Measurements from ENCODE around the gene AFAP1L2.
"Not testable (repeated sequence)": the region's sequence is repeated elsewhere in the genome, so short reads cannot be mapped to it uniquely, and the experiment has no call there.

AFAP1L2 gene

DNA sequence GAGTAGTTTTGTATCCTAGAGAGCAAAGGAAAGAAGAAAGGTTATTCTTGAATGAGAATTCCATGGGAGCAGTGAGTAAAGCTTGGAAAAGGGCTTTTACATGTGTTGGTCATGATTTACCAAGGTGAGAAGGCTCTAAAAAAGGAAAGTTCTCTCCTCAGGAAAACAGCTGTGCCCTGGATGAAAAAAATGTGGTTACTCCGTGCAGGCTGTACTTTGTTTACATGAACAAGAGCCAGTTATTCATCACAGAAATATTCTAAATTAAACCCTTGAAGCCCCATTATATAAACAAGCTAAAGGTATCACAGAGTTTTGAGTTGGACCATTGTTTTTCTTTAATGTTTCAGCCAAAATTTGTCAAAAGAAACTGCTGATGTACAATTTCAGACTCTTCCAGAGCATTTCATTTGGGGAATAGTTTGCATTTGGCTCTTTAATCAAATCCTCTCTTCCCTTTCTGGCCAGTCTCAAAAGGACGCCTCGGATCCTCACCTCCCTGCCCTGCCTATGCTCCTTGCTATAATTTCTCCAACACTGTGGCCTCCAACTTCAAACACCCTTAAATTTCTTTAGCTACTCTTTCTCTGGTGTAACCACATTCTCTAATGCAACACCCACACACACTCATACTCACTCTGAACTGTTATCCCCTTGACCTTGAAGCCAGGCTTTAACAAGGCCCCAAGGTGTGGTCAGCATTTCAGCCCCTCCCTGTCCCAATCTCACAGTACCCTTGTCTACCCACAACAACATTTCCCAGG, 47.4 kb downstream of the AFAP1L2 start:
- DNase-seq: no peak

DNA sequence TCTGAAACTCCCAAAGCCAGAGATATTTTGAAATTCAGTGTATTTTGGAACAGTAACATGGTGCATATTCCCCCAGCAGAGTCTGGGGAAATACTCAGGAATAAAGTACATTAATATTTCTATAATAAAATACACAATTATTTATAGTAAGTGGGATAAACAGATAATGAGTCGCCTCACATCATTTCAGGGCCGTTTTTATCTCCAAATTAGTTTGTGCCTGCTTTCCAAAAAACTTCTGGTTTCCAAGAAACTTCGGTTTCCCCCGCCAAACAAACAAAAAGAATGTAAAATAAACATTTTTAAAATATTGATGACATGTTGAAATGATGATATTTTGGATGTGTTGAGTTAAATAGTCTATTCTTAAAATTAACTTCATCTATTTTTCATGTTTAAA, 48.2 kb downstream of the AFAP1L2 start:
- no peak for DNase-seq

DNA sequence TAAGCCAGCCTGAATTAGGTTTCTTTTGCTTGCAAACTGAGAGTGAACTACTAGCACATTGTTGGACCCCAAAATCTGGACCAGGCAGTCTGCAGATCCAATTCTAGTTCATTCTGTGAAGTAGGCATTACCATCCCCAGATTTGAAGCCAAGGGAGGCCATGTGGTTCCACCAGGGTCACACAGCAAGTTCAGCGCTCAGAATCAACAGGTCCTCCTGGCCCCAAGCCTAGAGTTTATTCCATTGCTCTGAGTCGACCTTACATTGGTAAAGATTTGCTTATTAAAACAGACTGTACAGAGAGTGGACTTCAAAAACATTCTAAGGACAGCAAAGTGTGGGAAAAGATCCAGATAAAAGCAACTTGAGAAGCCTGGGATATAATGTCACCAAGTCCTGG, 50.9 kb downstream of the AFAP1L2 start:
- DNase-seq: no peak

DNA sequence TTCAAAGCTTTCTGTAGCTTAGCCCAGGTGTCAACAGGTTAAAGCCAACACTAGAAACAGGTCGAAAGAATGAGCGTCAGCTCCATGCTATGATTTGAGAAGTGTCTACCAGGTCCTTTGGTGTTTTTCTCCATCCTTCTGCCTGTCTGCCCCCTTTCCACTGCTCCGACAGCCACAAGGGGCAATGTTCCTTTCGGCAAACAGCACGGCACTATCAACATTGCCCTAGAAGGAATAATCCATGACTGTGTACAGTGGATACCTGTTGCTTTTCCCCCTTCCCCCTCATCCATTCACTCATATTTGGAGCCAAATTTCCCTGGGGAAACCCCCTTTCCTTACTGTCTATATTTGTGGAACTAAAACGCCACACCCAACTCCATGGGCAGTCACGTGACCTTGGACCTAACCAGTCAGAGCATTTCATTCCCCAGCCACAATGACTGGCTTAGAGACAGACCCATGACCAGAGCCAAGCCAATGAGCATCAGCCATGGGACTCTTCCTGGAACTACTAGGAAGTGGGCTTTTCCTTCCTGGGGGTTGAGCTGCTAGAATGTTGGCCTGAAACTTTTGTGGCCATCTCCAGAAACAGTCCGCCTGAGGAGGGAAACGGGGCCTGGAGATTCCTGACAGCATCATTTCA, 51.5 kb downstream of the AFAP1L2 start:
- DNase-seq: no peak

DNA sequence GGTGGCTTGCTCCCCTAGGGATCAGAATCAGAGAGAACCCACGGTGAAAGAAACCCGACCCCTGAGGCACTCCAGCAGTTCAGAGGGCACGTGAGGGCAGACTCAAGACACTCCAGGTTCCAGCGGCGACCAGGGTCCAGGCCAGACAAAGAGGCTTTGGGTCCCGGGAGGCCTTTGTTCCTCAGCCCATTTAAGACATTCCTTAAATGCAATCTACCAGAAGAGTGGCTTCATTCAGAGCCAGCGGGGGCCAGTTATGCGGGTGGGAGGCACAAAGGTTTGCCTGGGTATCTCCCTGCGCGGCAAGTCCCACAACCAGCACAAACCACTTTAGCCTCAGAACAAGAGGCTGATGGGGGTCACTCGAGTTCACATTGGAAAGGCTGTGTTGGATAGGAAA, 53.6 kb downstream of the AFAP1L2 start:
- no peak for DNase-seq

DNA sequence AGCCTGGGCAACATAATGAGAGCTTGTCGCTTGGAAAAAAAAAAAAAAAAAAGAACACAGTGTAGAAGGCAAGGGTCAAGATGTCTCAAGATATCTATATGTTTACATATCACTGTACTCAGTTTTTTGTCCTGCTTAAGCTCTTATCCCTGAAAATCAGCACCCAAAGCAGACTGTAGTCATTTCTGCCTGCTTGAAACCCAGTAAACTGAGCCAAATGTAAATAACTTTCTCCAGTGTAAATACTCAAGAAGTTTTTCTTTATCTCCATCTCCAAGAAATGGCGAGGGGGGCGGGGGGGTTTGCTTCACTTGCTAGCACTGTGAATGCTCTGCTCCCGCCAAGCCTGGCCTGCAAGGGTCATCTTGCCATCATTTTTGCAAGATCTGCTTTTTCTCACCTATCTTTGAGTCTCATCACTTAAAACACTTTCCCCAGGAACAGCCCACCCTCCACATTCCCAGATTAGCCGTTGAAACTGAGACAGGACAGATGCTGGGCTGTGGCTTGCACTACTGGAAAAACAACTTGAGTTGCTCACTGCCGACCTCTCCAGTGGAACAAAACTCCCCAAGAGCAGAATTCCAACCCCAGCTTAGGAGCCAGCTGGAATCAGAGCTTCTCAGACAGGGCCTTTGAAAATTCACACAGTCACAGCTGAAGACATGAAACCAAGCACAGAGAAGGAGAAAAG, 54.6 kb downstream of the AFAP1L2 start:
- DNase-seq: no peak

DNA sequence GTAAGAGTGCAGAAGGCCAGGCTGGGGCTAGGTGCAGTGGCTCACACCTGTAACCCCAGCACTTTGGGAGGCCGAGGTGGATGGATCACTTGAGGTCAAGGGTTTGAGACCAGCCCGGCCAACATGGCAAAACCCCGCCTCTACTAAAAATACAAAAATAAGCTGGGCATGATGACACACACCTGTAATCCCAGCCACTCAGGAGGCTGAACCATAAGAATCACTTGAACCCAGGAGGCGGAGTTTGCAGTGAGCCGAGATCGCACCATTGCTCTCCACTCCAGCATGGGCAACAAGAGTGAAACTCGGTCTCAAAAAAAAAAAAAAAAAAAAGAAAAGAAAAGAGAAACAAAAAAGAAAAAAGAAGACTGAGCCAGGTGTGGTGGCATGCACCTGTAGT, 55.2 kb downstream of the AFAP1L2 start:
- not testable (repeated sequence) for DNase-seq

DNA sequence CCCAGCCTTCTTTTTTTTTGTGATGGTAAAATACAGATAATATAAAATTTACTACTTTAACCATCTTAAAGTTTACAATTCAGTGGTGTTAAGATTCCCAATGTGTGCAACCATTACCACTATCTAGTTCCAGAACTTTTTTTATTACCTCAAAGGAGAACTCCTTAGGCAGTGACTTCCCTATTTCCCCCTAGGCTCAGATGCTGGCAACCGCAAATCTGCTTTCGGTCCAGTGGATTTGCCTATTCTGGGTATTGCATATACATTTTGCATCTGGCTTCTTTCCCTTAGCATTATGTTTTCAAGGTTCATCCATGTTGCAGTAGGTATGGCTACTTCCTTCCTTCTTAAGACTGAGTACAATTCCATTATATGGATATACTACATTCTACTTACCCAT, 56.5 kb downstream of the AFAP1L2 start:
- no peak for DNase-seq

DNA sequence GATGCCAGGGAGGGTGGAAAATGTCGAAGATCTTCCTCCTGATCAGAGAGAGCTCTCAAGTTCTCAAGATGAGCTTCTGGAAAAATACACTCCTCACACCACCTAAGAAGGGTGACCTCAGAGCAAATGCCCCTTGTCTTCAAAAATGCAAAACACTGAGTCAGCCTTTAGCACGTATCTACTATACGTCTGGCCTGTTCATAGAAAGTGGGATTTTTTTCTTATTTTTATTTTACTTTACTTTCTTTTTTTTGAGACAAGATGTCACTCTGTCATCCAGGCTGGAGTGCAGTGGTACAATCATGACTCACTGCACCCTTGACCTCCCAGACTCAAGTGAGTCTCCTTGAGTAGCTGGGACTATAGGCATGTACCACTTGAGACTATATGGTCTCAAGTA, 57.1 kb downstream of the AFAP1L2 start:
- no peak for DNase-seq

DNA sequence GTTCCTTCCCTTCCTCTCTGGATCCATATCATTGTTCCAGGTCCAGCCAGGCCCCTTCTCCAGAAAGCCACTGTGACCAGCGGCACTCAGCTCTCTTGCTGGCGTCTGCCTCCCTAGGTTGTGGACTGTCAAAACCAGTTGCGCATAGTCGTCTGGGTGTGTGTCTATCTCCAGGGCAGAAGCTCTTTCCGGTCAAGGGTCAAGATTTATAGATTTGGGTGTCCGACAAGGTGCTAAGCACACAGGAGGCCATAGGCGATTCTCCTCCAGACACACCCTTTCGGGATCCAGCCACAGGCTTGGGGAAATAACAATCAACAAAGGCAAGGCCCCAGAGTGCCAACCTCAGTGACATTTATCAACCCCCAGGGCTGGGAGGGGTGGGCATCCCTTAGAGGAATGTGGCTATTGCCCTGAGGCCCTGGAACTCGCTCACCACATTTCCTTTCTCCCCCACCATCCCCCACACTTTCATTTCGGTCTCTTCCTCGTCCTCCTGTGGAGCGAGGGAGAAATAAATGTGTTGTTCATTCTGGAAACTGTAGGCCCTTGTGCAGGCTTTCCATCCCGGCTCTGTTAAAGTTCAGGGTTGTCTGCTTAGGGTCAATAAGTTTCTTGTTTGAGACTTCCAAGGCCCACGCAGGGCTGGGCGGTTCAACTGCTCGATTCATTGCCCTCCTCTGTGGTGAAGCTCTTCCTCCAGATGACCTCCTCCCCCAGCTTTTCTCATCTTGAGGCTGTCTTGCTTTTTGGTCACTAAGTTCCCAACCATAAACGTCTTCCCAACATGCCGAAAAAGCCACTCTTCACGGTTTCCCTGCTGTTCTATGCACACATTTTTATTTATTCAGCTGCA, 57.9 kb downstream of the AFAP1L2 start:
- no peak for DNase-seq

DNA sequence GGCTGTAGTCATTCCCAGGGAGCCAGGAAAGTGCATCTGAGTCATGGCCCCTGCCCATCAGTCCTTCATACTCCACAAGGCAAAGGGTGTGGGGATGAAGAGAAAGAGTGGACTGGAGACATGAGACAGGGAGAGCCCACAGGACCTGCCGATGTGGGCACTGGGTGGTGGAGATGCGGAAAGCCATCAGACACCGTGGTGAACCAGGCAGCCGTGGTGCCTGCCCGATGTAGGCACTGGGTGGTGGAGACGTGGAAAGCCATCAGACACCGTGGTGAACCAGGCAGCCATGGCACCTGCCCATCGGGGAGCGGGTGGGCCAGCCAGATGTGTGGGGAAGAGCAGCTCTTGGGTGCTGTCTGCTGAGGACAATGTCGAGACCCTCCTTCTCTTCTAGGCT, 58.6 kb downstream of the AFAP1L2 start:
- no peak for DNase-seq

DNA sequence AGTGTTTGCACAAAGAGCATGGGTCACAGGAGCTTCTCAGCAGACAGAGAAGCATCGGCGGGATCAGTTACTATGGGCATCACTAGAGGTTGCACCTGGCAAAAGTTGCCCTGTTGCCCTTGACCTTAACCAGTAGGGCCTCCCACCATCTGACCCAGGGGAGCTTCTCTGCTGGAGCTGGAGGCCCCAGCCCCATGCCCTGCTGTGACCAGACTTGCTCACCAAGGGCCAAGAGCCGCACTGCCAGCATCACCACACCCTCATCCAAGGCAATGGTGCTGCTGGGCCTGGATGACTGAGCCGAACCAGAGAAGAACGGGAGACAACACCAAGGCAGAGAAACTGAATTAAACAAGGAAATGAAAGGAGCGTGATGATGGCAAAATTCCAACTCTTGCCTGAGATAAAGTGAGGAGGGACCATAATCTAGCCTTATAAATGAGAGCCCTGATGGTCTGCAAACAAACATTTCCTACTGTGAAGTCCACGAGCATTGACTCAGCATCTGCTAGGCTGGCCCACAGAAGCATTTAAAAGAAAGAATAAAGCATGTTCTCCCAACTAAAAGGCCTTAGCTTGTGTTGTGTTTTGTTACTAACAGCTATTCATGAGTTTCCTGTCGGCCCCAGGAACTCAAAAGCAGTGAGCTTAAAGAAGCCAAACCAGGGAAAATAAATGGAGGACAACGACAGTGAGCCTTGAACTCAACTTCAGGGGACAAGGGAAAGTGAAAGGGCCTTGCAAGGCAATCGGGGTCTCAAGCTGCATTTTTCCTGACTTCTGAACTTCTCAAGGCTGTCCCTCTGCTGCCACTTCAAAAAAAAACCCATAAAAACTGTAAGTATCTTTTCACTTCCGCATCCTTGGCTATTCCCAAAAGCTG, 60.4 kb downstream of the AFAP1L2 start:
- no peak for DNase-seq

DNA sequence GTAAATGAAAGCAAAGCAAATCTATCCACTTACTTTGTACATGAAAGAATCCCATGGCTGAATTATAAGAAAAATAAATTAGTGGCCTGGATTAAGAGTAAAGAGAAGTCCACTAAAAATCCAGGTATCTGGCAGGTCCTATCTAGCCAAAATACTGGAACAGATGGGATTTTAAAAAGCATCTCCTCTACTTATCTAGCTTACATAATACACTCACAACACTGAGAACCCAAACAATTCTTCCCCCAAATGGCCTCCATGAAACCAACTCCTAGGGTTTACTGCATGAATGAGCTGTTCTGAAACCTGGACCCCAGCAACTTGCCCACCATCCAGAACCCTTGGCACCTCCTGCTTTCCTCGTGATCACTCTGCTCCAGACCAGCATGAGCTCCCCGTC, 61.3 kb downstream of the AFAP1L2 start:
- no peak for DNase-seq

DNA sequence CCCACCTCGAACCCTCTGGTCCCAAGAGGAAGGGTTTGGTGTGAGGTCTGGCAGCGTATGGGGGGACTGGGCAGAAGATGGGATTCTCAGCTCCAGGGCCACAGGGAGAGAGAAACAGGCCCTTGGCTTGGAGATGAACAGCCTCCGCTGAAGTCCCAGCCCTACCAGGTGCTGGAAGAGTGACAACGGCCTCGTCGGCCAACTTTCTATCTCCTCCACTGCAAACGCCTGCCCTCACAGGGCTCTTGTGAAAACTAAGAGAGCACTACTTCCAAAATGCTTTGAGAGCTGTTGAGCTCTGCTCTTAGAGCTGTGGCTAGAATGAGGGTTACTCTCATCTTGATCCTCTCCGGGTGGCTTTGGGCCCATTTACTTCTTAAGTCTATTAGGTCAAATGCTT, 63.5 kb downstream of the AFAP1L2 start:
- no peak for DNase-seq

DNA sequence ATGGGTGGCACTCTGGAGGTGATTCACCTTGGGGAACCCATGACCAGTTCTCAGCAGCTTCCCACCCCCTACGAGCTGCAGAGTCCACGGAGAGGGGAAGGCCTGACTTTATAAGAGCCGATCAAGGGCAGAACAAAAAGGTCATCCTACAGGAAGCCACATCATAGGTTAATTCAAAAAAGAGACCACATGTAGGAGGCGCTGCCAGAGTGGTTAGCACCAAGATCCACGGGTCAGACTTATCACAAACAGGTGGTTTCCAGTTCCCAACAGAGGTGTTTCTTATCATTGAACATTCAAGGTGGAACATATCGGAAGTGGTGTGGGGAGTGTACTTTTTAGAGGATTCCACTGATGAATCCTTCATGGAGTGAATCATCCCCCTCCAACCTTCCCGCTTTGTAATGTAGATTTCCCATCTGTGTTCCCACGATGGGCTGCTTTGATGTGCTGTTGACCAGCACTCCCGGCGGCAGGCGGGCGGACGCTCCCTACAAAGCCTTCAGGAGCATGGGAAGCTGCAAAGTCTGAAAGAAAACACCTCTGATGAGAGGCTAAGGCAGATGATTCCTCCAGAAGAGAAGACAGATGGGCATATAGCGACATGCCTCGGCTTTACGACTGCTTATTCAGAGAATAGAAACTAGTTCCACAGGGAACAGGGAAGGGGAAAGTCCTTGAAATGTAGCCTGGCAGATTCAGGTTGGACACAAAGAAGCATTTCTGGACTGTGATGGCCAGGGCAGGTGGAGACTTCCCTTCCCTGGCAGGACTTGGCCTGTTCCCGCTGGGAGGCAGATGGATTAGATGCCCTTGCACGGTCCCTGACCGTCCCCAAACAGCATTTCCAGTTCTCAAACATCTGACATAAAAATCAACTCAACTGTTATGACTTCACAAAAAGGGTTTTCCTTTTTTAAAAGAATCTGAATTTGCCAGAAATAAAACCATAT, 66.5 kb downstream of the AFAP1L2 start:
- DNase-seq: no peak

DNA sequence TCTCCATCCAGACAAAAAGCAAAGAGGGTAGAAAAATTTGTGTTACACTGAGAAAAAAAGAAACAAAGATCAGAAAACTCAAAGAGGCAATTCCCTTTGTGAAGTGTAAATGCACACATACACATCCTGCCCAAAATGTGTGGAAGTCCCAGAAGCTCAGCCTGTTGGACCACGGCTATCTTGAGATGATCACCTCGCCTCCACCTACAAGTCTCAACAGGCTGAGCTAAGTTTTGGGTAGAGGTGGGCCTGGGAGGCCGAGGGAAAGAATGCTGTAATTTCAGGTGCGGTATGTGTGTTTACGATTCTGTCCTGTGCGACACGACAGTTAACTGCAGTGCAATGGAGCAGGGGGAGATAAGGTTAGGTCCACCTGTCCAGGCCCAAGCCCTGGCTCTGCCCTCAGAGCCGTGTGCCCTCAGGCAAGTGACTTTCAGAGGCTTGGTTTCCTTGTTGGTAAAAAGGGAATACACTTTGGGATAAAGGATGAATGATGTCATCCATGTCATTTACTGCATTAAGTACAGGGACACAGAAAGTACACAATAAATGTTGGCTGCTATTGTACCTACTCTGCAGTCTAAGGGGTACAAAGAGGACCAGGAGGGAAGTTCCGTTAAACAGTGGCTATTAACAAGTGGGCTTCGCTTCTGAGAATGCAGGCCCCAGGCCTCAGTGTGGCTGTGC, 67.3 kb downstream of the AFAP1L2 start:
- no peak for DNase-seq

DNA sequence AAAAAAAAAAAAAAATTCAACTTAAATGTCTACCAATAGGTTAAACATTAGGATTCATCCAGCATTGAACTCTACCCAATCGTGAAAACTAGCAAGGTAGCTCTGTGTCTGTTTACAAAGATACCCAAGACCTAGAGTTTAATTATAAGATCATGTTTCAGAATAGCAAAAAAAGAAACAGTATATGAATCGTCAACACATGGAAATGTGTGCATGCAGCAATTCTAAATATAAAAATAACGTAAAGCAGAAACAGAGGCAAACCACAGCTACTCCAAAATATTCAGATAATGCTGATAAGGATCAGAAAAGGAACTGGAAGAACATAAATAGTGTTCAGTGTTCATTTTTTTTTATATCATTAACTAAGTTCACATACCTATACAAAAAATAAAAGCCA, 68.7 kb downstream of the AFAP1L2 start:
- no peak for DNase-seq

DNA sequence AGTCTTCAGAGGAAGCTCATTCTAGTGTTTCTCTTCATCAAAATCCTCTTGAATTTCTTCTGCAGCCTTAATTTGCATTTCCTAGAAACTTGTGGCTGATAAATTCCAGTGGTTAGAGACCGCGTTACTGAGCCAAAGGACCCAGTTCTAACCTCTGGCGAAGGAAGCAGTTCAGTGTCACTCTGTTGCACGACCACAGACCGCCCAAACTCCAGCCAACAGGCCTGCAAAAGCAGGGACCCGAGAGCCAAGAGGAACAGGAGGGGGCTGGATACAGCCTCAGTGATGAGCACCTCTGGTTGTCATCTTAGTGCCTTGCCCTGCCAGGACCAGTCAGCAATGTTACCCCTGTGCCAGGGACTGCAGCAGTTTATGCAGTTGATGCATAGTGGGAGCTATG, 70.0 kb downstream of the AFAP1L2 start:
- no peak for DNase-seq

DNA sequence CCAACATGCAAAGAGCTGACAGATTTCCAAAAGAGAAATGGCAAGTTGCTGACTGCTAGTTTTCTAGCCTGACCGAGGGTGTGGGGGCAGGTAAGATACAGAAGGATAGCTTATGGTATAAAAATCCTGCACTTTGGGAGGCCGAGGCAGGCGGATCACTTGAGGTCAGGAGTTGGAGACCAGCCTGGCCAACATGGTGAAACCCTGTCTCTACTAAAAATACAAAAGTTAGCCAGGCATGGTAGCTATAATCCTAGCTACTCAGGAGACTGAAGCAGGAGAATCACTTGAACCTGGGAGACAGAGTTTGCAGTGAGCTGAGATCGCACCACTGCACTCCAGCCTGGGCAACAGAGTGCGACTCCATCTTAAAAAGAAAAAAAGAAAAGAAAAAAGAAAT, 70.9 kb downstream of the AFAP1L2 start:
- not testable (repeated sequence) for DNase-seq

All from NCI-H446 treated with DMSO at 0.1 percent for 48 hours (cell line).